ENCODE results near the gene ZNF619. TPM values are rescaled to one million over a fixed set of nuclear protein-coding genes. Genes with fewer than 3 reads are reported as not detected.
A peak's percentile ranks its signal among the peaks of the same experiment; 100 is the strongest.

The ZNF619 gene
- total RNA-seq, 4 donors from 2014 or later: 3.9 to 8.1 (median 4.6) TPM

DNA sequence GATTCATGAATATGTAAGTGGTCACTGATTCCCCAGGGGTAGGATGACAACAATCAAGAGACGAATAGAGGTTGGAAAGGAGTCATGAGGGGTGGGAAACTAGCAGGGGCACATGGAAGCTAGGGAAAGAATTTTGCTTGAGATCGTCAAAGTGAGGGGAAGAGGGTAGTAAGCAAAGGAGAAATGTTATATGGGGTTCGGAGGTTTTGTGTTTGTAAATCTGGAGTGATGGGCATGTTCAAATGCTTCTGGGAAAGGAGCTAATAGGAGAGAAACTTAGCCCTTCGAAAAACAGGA lies 11.9 kb upstream of the ZNF619 start:
- Histone ChIP-seq H3K9me3 (no peaks in the 10 kb centered on the region), H3K36me3 (peaks cover 2 to 80% (median 25%) of the 10 kb centered on the region in 3 donors), H3K27me3 (no peaks in the 10 kb centered on the region), H3K4me3 (no peak overlapping the region), H3K4me1 (peaks cover 0 to 8% (median 0%) of the 10 kb centered on the region in 4 donors), H3K27ac (no peak overlapping the region)
- DNase-seq (ENCODE audit: low spot score in 2 of 2): no peak
- TF ChIP-seq POLR2A (IDR thresholded peaks at IDR 0.05): no peak
- TF ChIP-seq EP300 (IDR thresholded peaks at IDR 0.05): no peak
- TF ChIP-seq, protein P1, sequence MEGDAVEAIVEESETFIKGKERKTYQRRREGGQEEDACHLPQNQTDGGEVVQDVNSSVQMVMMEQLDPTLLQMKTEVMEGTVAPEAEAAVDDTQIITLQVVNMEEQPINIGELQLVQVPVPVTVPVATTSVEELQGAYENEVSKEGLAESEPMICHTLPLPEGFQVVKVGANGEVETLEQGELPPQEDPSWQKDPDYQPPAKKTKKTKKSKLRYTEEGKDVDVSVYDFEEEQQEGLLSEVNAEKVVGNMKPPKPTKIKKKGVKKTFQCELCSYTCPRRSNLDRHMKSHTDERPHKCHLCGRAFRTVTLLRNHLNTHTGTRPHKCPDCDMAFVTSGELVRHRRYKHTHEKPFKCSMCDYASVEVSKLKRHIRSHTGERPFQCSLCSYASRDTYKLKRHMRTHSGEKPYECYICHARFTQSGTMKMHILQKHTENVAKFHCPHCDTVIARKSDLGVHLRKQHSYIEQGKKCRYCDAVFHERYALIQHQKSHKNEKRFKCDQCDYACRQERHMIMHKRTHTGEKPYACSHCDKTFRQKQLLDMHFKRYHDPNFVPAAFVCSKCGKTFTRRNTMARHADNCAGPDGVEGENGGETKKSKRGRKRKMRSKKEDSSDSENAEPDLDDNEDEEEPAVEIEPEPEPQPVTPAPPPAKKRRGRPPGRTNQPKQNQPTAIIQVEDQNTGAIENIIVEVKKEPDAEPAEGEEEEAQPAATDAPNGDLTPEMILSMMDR (IDR thresholded peaks at IDR 0.05): no peak
- 66 to 77% methylated on average over 4 of the region's 4 CpGs for WGBS, 2 donors

DNA sequence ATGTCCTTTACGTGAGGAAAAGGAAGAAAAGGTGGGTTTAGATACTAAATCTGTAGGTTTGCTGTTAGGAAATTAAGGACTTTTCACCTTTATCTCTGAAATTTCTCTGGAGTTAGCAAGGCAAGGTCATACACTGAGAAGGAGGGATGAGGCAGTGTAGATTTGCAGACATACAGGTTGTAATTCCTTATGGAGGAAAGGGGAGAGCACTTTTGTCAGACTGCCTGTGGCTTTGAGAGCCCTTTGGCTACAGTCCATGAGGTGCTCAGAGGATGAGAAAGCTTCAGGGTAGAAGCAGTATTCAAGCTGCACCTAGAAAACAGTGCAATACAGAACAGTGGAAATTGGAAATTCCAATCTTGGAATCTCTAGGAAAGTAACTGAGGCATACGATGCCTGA lies 11.5 kb upstream of the ZNF619 start:
- DNase-seq (ENCODE audit: low spot score in 2 of 2): no peak
- no peaks in the 10 kb centered on the region for H3K9me3 ChIP-seq
- no peak overlapping the region for H3K27ac ChIP-seq
- H3K36me3 ChIP-seq: peaks cover 2 to 76% (median 21%) of the 10 kb centered on the region in 3 donors
- WGBS, 2 donors: 73 to 86% methylated on average over 2 of the region's 2 CpGs
- H3K4me3 ChIP-seq: no peak overlapping the region
- TF ChIP-seq, protein P1 (IDR thresholded peaks at IDR 0.05): no peak
- no peak for TF ChIP-seq EP300 (IDR thresholded peaks at IDR 0.05)
- TF ChIP-seq POLR2A (IDR thresholded peaks at IDR 0.05): no peak
- no peaks in the 10 kb centered on the region for H3K27me3 ChIP-seq
- peaks cover 0 to 6% (median 0%) of the 10 kb centered on the region in 4 donors for H3K4me1 ChIP-seq

DNA sequence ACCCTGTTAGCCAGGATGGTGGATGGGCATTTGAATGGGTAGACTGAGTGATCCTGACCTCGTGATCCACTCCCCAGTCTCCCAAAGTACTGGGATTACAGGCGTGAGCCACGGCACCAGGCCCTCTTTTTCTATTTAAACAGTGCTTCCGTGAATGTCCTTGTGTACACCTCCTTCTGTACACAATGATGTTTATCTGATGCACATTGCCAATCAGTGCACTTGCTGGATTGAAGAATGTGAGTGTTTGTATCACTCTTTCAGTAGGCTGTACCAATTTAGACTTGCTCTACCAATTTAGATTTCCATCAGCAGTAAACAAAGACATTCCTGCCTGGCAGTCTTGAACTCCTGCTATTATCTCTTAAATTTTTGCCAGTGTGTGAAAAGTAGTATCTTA lies 8.9 kb upstream of the ZNF619 start:
- Histone ChIP-seq H3K4me1 (no peaks in the 10 kb centered on the region), H3K27me3 (no peaks in the 10 kb centered on the region), H3K36me3 (peaks cover 2 to 50% (median 11%) of the 10 kb centered on the region in 3 donors), H3K4me3 (no peak overlapping the region), H3K9me3 (no peaks in the 10 kb centered on the region), H3K27ac (no peak overlapping the region)
- TF ChIP-seq POLR2A (IDR thresholded peaks at IDR 0.05) (no peak), EP300 (IDR thresholded peaks at IDR 0.05) (no peak)
- TF ChIP-seq, protein P1 (IDR thresholded peaks at IDR 0.05): no peak
- WGBS, 2 donors: 73 to 89% methylated on average over 4 of the region's 4 CpGs
- no peak for DNase-seq (ENCODE audit: low spot score in 2 of 2)

DNA sequence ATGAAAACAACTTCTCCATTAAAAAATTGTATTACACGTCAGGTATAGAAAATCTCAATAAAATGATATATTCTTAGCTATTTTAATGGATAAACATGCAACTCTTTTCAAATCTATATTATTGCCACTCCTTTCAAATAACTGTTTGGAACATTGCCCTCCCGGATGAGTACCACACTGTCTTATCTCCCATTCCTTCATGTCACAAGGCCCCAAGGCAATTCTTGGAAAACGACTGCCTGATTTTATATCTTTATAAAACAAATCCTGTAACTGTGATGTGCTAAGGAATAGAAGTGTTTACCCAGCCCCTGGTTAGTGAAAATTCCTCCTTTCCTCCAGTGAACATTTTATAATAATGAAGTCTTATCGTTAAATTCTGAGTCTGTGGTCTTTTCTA lies 6.2 kb upstream of the ZNF619 start:
- Histone ChIP-seq H3K27ac (no peak overlapping the region), H3K27me3 (no peaks in the 10 kb centered on the region), H3K9me3 (no peaks in the 10 kb centered on the region), H3K36me3 (peaks cover 0 to 23% (median 0%) of the 10 kb centered on the region in 3 donors), H3K4me3 (no peak overlapping the region), H3K4me1 (no peaks in the 10 kb centered on the region)
- TF ChIP-seq, protein P1 (IDR thresholded peaks at IDR 0.05): no peak
- TF ChIP-seq EP300 (IDR thresholded peaks at IDR 0.05): no peak
- no peak for TF ChIP-seq POLR2A (IDR thresholded peaks at IDR 0.05)
- WGBS, 2 donors: 84 to 87% methylated on average over 4 of the region's 4 CpGs
- DNase-seq (ENCODE audit: low spot score in 2 of 2): no peak

DNA sequence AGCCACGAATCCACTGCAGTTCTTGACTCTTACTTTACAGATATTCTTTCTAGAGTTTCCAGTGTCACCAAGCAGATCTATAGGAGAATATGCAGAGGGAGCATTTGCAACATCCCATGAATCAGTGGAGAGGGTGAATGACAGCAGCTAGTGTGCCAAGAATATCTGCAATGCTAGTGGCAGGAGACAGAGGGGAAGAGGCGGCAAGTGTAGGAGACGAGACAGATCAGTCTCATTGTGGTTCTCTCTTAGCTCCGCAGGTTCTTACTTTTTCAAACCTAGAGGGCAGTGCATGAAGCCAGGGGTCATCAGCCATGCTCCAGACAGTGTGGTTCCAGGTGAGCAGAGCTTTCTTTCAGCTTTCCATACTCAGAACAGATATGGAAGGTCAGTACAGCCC lies 744 bp downstream of the ZNF619 start:
- WGBS, 2 donors: 31 to 38% methylated on average over 4 of the region's 4 CpGs
- no peaks in the 10 kb centered on the region for H3K9me3 ChIP-seq
- TF ChIP-seq POLR2A (IDR thresholded peaks at IDR 0.05): no peak
- no peak for TF ChIP-seq EP300 (IDR thresholded peaks at IDR 0.05)
- TF ChIP-seq, protein P1 (IDR thresholded peaks at IDR 0.05): no peak
- H3K4me1 ChIP-seq: peaks cover 0 to 13% (median 3%) of the 10 kb centered on the region in 4 donors
- H3K4me3 ChIP-seq: peak overlapping the region; percentile 74 to 90 (median 78)
- H3K27ac ChIP-seq: peak overlapping the region in 2 of 4 donors; percentile 80 to 87
- H3K27me3 ChIP-seq: no peaks in the 10 kb centered on the region
- no peak for DNase-seq (ENCODE audit: low spot score in 2 of 2)
- H3K36me3 ChIP-seq: peaks cover 0 to 35% (median 0%) of the 10 kb centered on the region in 3 donors

Measured in tibial nerve (tissue), 4 donors.